Fibroblast of gingiva (primary cell): ENCODE measurements around the gene ARSB.
"Not testable (repeated sequence)": the region's sequence is repeated elsewhere in the genome, so short reads cannot be mapped to it uniquely, and the experiment has no call there.

Experiments used
- DNase-seq: peaks from one replicate; pipeline ENCODE4 v3.0.0-alpha.2; 2011; ENCODE audit warnings: low read depth

ARSB gene

GRCh38 chr5:78995521-78996007 is 10.5 kb upstream of the ARSB start:
- no peak for DNase-seq

DNA sequence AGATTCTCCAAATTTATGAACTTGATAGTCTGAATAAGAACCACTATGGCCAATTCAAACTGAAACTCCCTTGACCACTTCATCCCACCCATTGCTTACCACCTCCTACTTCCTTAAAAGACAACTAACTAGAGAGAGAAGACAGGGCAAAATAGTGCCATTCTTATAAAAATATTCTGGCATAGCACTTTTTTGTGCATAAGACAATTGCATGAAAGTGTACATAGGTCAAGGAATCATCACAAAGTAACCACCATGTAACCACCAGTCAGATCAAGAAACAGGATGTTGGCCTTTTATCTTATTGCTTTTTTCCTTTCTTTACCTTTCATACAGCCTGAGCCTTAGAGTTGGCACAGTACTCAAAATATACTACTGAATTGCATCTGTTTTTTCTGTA is 8.1 kb upstream of the ARSB start:
- no peak for DNase-seq

GRCh38 chr5:78992146-78992545 is 7.0 kb upstream of the ARSB start:
- DNase-seq, result no peak

GRCh38 chr5:78989080-78989479 is 4.0 kb upstream of the ARSB start:
- DNase-seq, result no peak

DNA sequence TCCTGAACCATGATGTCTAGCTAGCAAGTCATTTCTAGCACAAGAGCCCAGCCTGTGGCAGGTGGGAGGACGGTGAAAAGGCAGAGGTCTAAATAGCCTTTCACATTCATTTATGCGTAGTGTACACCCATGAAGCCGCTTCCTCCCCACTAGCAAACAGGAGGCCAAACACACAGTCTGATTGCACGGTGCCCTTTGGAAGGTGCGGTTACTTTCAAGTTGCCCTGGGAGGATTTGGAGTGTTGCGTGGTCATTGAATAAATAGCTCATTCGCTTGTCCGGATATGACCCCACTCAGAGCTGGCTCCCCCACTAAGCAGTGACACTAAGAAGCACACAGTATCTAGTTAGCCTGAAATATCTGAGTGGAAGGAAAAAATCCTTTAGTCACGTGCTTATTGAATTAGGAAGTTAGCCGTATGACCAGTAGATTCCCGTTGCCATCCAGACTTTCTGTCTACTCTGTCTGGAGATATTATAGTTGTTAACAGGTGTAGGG is 664 bp upstream of the ARSB start:
- peak; percentile 49 for DNase-seq

- peak; percentile 77 for DNase-seq
Measured at GRCh38 chr5:78984439-78985115, 533 bp downstream of the ARSB start.

DNA sequence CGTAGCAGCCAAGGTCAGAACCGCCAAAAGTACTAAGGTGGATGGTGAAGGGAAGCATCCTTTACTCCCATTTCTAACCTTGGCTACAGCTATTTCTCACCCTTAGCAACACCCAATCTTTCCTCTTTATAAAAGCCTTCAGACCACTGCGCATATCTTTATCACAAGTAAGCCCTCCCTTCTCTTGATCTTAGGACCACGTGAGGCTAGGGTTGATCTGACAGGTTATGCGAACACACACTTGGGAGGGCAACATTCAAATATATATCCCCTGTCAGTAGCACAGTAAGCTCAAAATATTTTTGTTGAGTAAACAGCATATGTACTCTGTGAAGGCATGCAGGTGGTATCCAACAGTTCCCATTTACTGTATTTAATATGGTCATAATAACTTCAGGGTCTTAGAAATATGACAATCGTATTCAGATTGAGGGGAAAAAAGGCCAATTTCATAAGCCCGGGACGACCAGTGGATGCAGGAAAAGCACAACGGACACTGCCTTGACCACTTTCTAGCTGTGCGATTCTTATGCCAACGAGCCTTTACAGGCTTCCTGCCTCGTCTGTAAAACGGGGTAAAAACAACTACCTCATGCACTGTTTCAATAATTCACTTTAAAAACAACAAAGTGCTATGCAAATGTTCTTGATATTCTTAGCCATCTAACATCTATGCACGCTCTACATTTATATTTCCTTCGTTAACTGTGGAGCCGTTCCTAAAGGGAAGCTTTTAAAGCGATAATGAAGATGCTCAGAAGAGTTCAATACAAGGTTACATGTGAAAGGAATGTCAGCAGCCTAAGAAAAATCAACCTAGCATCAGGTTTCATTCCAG is 1.3 kb downstream of the ARSB start:
- no peak for DNase-seq

DNA sequence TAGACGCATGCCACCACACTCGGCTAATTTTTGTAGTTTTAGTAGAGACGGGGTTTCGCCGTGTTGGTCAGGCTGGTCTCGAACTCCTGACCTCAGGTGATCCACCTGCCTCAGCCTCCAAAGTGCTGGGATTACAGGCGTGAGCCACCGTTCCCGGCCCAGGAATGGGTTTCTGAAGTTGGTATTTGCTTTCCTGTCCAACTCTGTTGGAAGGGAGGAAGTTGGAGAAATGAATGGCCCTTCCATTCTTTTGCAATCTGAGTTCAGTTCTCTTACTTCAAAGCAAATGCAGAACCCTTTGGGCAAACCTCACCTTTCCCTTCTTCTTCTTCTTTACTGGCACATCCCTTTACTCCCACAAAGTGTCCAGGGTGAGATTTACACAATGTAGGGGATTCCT is 1.9 kb downstream of the ARSB start:
- not testable (repeated sequence) for DNase-seq

DNA sequence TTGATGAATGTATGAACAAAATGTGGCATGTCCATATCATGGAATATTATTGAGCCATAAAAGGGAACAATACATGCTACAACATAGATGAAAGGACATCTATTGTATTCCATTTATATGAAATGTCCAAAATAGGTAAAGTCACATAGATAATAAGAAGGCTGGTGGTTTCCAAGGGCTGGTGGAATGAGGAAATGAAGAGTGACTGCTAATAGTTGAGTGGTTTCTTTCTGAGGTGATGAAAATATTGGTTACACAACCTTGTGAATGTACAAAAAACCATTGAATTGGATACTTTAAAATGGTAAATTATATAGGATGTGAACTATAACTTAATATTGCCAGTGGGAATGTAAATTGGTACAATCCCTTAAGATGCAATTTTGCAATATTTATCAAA is 5.2 kb downstream of the ARSB start:
- DNase-seq, result no peak

DNA sequence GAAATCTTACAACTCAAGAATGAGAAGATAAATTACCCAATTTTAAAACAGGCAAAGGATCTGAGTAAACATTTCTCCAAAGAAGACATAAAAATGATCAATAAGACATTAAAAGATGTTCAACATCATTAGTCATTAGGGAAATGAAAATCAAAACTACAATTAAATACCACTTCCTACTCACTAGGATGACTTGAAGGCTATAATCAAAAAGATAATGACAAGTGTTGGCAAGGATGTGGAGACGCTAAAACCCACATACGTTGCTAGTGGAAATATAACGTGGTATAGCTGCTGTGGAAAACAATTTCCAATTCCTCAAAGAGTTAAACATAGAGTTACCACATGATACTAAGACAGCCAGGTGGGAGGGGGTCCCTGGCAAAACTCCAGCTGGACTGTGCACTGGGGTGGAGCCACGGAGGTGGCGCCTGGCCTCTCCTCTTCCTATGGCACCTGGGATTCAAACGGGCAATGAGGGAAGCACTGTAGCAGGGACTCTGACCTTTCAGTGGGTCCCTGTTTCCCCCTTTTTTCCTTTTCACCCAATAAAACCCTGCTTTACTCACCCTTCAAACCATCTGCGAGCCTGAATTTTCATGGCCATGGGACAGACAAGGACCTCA is 5.9 kb downstream of the ARSB start:
- DNase-seq, result no peak

GRCh38 chr5:78975035-78975434 is 10.1 kb downstream of the ARSB start:
- DNase-seq, result no peak

DNA sequence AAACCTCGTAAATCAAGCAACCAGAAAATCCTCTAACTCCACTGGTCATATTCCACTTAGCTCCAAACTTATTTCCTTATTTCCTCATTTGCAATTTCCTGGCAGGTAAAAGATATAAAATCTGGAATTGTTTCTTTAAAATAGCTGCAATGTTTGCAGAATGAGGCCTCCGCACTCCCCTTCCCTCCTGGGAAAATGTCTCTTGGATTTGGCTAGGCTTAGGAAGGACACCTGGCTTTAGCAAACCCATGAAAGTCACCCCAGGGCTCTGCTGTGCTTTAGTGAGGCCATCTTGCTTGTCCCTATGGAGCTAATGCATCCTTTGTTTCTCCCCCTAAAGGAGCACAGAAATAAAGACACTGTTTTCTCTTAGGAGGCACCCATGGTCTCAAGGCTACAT is 10.5 kb downstream of the ARSB start:
- no peak for DNase-seq

DNA sequence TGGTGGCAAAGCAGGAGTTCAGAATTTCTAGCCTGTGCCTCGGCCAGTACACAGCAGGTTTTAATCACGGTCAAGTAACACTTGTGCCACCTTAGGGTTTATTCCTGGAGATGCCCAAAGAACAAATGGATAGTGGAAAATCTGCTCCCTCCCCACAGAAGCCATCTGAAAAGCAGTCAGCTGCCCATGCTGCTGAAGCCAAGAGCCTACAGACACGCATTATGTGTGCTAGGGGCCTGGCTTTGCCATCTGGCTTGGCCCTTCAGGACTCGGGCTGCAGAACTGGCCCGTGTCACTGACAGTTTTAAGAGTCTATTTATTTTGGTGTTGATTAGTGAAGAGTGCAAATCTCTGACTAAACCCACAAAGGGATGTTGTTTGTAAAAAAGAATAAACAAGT is 11.1 kb downstream of the ARSB start:
- DNase-seq, result no peak

DNA sequence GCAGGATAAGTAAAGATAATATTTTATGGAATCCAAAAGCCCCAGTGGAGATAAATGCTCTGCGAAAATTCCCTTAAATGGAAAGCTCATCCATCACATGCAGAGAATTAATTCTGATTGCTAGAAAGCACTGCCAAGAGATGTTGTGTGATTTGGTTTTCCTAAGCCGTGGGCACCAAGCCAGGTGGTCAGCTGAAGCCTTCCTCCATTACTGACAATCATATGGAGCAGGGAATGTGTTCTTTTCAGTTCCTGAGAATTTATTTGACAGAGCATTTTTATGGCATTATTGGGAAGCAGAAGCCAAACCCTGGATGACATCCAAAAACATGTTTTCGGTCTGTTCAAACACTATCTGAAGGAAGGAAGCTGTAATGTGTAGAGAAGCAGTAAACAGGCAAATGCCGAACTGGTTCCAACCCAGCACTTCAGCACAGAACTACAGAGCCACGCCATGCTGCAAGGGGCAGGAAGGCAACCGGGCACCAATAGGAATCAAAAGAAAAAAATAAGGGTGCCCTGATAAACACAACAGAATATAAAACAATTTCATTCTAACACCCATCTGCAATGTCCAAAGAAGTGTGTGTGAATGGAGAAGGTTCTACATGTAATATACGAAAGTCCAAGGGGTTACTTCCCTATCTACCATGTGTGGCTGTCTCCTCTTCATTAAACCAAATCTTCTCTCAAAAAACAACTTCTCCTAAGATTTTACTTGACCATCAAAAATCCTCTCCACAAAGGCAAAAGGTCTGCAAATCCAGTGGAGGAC is 12.3 kb downstream of the ARSB start:
- peak; percentile 19 for DNase-seq

DNA sequence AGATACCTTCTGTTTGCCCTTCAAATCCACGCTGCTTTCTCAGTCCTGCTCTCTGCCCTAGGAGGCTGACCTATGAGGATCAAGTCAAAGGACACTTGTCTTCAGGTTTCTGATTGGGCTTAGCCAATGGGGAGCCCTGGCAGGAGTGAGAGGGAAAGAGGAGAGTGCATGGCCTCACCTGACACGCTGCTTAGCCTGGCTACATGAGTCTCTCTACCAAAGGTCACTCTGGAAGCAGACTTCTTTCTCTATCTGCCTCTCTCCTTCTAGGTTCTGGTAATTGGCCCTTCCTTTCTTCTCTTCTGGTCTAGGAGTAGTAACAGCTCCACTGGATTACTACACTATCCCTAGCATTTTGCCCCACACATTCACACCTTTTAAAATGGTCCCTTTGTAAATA is 13.1 kb downstream of the ARSB start:
- DNase-seq, result no peak

DNA sequence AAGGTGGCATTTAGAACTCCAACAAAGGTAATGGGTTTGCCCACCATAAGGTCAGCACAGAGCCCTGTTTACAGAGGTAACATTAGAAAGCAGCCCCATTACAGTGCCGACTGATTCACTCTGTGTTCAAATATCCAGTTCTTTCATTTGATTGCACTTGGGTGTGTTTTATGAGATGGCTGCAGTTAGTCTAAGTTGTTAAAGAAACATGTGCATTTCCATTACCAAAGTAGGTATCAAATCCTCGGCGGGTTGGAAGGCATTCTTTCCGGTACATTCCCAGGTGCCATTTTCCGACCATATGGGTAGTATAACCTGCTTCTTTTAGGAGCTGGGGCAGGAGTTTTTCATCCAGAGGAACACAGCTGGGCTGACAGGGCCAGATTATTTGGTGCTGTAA is 16.3 kb downstream of the ARSB start:
- DNase-seq, result no peak

DNA sequence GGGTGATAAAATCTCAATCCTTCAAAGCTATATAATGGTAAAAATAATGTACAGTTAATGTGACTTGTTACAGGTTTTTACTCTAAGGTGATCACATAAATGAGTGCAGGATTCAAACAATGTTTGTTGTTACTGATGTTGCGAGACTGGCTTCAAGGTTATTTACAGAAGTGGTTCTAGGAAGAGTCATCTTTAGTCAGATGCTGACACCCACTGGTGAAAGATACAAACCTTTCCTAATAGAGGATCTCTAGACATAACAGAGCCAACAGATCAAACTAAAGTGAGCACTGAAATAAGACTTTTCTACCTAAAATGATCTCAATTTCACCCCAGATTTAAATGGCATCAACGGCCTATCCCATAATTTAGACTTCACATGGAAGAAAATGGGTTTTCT is 20.2 kb downstream of the ARSB start:
- DNase-seq, result peak; percentile 64

- DNase-seq, result no peak
Measured at GRCh38 chr5:78961743-78962142, 23.4 kb downstream of the ARSB start.

- DNase-seq, result no peak
Measured at GRCh38 chr5:78959767-78960166, 25.3 kb downstream of the ARSB start.

- no peak for DNase-seq
Measured at GRCh38 chr5:78958672-78959445, 26.3 kb downstream of the ARSB start.

- DNase-seq, result no peak
Measured at GRCh38 chr5:78956901-78957300, 28.2 kb downstream of the ARSB start.
